HG03520 (cell line): Measurements from ENCODE around the gene SH3RF1.

Experiments used
- ATAC-seq: cut with Tn5 transposase; IDR thresholded peaks from one replicate; pipeline ENCODE4 v1.9.1; 2021; ENCODE audit warnings: mild to moderate bottlenecking, moderate library complexity; ENCODE audit not compliant: unreplicated experiment

Gene SH3RF1

GRCh38 chr4:169167957-169168858 is 102.5 kb downstream of the SH3RF1 start:
- ATAC-seq, result peak; percentile 91

GRCh38 chr4:169164669-169165415 is 105.9 kb downstream of the SH3RF1 start:
- no peak for ATAC-seq

- no peak for ATAC-seq
These were observed 106.6 kb downstream of the SH3RF1 start for GRCh38 chr4:169163947-169164668.

- no peak for ATAC-seq
These were observed 107.3 kb downstream of the SH3RF1 start for GRCh38 chr4:169163495-169163894.

- no peak for ATAC-seq
These were observed 109.9 kb downstream of the SH3RF1 start for GRCh38 chr4:169160825-169161224.

GRCh38 chr4:169159624-169160171 is 111.1 kb downstream of the SH3RF1 start:
- ATAC-seq, result no peak

GRCh38 chr4:169158861-169159260 is 111.9 kb downstream of the SH3RF1 start:
- no peak for ATAC-seq

GRCh38 chr4:169158046-169158445 is 112.7 kb downstream of the SH3RF1 start:
- ATAC-seq, result no peak

- no peak for ATAC-seq
These were observed 114.4 kb downstream of the SH3RF1 start for GRCh38 chr4:169156392-169156791.

GRCh38 chr4:169154121-169154520 is 116.6 kb downstream of the SH3RF1 start:
- no peak for ATAC-seq

GRCh38 chr4:169153481-169154087 is 117.2 kb downstream of the SH3RF1 start:
- ATAC-seq, result no peak

GRCh38 chr4:169152899-169153298 is 117.9 kb downstream of the SH3RF1 start:
- no peak for ATAC-seq

- ATAC-seq, result no peak
These were observed 118.7 kb downstream of the SH3RF1 start for GRCh38 chr4:169152098-169152497.

GRCh38 chr4:169151671-169152070 is 119.1 kb downstream of the SH3RF1 start:
- no peak for ATAC-seq

- no peak for ATAC-seq
These were observed 120.0 kb downstream of the SH3RF1 start for GRCh38 chr4:169150806-169151205.

GRCh38 chr4:169148885-169149284 is 121.9 kb downstream of the SH3RF1 start:
- no peak for ATAC-seq

GRCh38 chr4:169147191-169147590 is 123.6 kb downstream of the SH3RF1 start:
- ATAC-seq, result no peak

GRCh38 chr4:169144061-169144600 is 126.6 kb downstream of the SH3RF1 start:
- ATAC-seq, result no peak

GRCh38 chr4:169143335-169143734 is 127.4 kb downstream of the SH3RF1 start:
- ATAC-seq, result no peak

- no peak for ATAC-seq
These were observed 127.8 kb downstream of the SH3RF1 start for GRCh38 chr4:169142906-169143305.
